Left lobe of liver (tissue), 2 donors: ENCODE measurements around the gene COQ3. TPM values are rescaled to one million over a fixed set of nuclear protein-coding genes. Genes with fewer than 3 reads are reported as not detected.
A peak's percentile ranks its signal among the peaks of the same experiment; 100 is the strongest.
"Not testable (repeated sequence)": the region's sequence is repeated elsewhere in the genome, so short reads cannot be mapped to it uniquely, and the experiment has no call there.

Experiments used
- ATAC-seq: fragments of 200-7000 bp; cut with Tn5 transposase; one replicate; pipeline ENCODE4 v1.9.1; 2020; ENCODE audit warnings: mild to moderate bottlenecking, moderate library complexity
- DNase-seq: peaks from one replicate; pipeline ENCODE4 v3.0.0-alpha.2; 2020; ENCODE audit warnings: low spot score
- total RNA-seq: library from RNA; stranded (reverse); gene quantifications from one replicate; pipeline ENCODE4 v1.2.1, GENCODE V29; 2021
- donor health status: DM: no; HTN: no; CAD: no; lungs with moderate emphysema.
- donor health status: DM: no; HTN: yes; CAD: no.

Gene COQ3
- total RNA-seq, 1 donor from 2014 or later = 7.5 TPM

DNA sequence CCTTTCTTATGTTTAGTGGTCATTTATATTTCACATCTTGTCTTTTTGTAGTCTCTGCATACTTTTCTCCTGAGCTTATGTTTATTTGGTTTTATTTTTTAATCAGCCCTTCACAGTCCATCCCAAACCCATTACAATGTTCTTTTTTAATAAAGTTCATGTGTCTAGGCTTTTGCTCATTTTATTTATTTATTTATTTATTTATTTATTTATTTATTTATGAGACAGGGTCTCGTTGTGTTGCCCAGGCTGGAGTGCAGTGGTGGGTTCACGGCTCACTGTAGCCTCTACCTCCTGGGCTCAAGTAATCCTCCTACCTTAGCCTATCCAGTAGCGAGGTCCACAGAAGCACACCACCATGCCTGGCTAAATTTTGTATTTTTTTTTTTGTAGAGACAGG, 3.1 kb downstream of the COQ3 start:
- no peak for DNase-seq

GRCh38 chr6:99384507-99384906, 9.5 kb downstream of the COQ3 start:
- ATAC-seq (no peak), DNase-seq (no peak)

More for the DNA sequence above, 3.1 kb downstream of the COQ3 start:
- no peak for ATAC-seq

DNA sequence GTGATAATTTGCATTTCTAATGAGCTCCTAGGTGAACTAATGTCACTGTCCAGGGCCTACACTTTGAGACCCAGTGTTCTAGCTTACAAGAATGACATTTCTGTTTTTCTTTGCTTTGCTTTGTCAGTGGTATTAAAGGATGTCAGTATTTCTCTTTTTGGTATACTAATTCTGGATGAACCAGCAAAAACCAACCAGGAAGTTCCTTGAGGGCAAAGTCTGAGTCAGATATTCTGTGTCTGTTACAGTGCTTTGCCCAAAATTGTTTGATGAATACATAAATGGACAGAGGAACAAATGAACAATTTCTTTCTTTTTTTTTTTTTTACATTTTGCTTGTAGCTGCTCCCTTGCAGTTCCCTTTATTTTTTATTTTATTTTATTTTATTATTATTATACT, 15.4 kb downstream of the COQ3 start:
- ATAC-seq (no peak), DNase-seq (no peak)

DNA sequence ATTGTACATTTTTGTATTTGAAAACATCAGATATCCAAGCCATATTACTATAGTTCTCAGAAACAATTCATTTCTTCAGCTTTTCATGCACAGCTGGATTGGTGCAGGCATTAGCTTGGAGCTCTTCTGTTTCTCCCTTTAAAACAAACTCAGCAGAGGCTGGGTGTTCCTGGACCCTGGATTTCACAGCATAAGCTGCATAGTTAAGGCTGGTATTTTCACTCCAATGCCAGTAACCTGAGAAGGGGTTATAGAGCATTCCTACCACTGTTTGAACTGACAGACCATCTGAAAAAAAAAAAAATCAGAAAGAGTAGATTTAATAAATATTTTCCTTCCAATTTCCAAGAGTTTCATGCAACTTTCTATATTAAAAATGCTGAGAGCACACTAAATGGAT, 24.5 kb downstream of the COQ3 start:
- ATAC-seq (no peak), DNase-seq (no peak)

GRCh38 chr6:99366852-99367251, 27.1 kb downstream of the COQ3 start:
- DNase-seq (no peak), ATAC-seq (no peak)

DNA sequence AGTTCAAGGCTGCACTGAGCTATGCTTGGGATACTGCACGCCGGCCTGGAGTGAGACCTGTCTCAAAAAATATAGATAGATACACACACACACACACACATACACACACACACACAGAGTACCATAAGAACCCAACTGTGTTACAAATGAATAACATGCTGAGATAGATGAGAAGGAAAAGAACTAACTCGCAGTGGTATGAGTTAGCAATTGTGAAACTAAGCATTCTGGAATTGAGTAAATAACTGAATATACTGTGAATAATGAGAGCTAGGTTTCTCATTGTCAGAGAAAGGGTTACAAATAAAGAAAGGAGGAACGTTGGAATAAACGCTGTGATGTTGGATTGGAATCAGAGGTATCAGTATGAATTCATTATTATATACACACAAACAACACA, 30.0 kb downstream of the COQ3 start:
- DNase-seq (no peak), ATAC-seq (no peak)

DNA sequence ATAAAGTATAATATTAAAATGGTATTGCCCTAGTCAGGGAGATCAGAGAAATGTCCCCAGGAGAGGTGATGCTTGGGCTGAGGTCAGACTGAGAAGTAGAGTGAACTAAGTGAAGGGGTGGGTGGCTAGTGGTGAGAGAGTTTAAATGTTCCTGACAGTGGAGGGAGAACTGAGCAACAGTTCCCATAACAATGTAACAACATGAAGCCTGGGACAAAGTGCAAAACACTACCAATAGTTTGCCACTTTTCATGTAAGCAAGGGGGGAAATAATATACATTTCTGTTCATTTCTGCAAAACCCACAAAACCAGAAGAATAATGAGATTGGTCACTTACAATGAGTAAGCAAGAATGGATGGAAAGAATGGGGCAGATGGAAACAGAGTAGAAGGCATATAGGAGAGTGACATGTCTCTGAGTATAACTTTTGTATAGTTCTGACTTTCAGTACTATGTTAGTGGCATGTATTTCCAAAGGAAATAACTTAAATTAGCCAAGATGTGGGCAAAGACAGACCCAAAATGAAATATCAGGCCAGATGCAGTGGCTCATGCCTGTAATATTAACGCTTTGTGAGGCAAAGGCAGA, 31.2 kb downstream of the COQ3 start:
- no peak for ATAC-seq
- DNase-seq = no peak

DNA sequence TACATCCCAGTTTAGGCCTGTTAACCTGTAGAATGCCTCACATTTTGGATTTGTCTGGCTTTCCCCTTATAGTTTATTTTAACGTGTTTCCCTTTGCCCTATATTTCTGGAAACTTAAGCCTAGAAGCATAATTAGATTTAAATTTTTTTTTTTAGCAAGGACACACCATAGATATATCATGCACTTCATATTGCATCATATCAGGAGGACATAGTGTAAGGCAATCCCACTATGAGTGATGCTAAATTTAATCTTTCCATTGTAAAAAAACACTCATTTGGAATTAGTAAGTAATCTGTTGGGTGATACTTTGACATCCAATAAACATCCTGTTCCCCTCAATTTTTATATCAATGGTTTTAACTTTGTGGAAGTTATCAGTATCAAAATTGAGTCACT, 34.2 kb downstream of the COQ3 start:
- DNase-seq (no peak), ATAC-seq (no peak)

GRCh38 chr6:99356641-99357040, 37.4 kb downstream of the COQ3 start:
- ATAC-seq (no peak), DNase-seq (no peak)

DNA sequence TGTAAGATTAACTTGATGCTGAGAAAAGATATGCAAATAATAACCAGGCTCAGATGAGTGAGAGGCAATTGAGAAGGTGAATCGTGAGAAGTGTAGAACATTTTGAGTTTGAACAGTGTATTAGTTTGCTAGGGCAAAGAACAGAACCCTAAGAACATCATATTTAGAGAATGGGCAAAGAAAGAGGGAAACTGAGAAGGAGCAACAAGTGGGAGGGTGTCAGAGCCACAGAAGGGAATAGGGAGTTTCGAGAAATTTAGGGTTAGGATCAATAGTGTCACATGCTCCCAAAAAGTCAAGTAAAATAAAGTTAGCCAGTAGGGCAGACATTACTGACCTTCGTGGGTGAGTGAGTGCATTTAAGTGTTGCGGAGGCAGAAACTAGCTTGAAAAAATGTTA, 39.0 kb downstream of the COQ3 start:
- ATAC-seq (no peak), DNase-seq (no peak)

- ATAC-seq (no peak), DNase-seq (no peak)
Observed at GRCh38 chr6:99353126-99353525, 40.9 kb downstream of the COQ3 start.

DNA sequence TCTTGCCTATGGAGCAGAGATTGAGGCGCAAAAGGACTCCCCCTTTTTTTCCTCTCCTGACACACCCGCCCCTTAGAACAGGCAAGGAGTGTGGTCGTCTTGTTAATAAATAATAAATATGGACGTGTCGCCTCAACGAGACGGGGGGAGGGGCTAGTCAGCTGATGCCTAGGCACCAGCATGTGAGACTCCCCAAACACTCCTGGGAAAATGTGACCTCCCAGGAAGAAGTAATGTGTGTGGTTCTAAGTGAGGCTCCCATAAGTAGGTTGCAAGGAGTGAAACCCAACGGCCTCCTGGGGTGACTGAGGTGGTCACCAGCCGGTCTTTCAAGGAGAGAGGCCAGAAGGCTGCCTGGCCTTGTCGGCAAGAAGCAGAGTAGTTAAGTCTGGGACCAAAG, 43.4 kb downstream of the COQ3 start:
- no peak for ATAC-seq
- no peak for DNase-seq

DNA sequence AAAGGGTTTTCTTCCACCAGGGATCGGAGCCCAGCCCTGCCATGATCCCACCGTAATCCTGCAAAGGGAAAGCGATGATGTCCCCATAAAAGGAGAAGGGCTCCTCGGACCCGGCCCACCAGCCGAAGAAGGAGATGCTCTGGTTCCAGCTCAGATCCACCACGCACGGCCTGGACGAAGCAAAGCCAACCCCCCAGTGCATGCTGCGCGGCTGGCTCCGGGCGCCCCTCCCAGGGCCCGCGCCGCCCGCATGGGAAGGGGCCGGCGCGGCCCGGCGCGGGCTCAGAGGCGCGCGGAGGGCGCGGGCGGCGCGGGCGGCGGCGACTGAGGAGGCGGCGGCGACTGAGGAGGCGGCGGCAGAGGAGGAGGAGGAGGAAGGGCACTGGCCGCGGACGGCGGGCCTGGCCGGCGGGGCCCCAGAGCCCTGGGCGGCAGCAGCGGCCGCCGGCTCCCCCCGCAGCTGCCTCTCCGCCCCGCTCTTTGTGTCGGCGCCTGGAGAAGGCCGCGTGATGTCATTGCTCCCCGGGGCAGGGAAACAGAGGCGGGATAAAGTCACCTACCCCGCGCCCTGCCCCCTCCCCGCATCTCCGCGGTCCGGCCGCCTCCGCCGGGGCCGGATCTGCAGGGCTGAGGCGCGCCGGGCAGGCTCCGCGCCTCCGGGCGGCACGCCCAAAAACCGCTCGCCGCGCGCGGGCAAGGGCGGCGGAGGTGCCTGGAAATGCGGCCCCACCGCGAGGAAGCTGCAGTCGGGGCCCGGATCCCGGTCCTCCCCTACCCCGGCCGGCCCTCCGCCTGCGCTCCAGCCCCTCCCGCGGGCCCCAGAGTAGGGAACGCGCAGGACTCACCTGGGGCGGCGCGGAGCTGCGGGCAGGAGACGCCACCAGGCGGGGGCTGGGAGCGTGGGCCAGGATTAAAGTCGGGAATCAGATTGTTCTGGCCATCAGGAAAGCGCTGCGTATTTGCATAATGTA, 44.5 kb downstream of the COQ3 start, which contains the start of gene FAXC:
TSS of gene FAXC (minus strand) at position 504 of the 971 bp plus-strand sequence. CDS start at position 202, 302 bp downstream.
- DNase-seq = peak; percentile 46
- ATAC-seq = peak; percentile 94

DNA sequence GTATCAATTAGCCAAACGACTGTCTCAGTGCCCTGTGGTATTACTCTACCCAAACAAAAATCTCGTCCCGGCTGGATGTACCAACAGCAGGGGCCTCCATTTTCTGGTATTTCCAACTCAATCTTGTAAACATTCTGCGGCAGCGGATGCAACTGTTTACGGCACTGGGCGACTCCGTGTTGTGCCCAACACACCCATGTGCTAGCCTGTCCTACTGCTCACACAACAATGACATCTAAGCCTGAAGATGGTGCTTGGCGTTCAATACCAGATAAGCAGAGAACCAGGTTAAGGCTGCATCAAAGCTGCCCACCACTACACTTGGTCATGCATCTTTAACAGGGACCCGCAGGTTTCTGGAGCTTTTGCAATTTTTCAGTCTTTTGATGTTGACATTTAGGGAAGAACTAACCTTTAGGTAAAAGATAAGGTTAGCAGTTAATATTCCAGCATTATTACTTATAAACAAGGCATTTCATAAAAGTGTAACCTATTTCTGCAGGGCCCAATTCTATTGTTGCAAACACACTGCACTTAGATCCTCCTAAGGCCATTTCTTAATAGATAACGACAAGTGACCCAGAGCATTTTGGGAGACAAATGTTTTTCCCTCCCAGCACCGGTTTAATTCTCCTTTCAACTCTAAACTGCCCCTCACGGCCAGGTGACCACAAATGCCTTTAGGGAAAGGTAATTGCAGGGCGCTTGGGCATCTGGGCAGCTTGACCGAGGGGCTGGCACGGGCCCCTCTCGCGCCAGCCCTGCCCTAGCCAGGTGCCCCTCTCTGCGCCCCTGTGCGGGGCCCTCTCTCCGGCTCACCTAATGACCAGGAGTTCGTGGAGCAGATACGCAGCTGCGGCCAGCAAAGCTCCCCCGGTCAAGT, 45.5 kb downstream of the COQ3 start:
- ATAC-seq (no peak), DNase-seq (no peak)

DNA sequence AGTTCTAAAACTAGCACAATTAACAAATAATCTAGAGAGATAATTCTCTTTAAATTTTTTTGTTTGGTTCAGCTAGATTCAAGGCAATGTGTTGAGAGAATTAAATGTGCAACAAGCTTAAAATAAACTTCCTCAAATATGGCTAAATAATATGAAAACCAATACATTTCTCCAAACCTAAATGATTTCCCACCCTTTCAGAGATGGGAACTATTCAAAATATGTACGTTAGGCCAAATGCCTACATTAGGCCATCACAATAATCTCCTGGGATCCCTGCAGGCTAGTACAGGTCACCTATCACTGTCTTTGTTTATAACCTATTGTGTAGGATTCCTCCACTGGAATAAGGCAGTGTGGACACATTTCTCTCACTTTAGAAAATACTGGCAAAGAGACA, 46.2 kb downstream of the COQ3 start:
- ATAC-seq (no peak), DNase-seq (no peak)

DNA sequence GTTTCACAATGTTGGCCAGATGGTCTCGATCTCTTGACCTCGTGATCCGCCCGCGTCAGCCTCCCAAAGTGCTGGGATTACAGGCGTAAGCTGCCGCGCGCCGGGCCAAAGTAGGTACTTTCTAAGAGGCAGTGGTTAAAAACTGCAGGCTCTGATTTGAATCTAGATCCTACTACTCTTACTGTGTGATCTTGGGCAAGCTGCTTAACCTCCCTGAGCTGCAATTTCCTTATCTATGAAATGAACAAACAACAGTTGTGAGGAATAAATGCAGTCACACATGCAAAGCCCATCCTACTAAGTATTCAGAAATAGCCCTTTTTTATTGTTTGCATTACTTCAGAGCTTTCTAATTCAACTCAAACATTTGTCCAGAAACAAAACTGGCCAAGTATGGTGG, 47.4 kb downstream of the COQ3 start:
- no peak for ATAC-seq
- no peak for DNase-seq

- ATAC-seq = no peak
- no peak for DNase-seq
Observed at GRCh38 chr6:99345164-99345563, 48.8 kb downstream of the COQ3 start.

DNA sequence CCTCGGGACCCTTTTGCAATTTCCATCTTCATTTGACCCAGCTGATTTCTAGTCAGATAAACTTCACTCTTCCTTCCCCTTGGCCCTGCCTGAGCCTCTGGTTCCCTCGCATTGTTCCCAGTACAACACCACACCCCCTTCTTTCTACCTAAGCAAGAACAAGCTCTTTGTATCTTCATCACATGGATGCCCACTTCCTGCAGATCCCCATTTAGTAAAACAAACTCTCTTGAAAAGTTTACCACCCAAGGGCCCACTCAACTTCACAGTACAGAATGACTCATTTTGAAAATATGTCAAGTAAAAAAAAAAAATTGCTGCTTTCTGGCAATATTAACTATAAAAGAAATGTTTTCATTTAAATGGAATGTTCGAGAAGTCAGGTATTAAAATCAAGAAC, 49.7 kb downstream of the COQ3 start:
- DNase-seq (no peak), ATAC-seq (no peak)

DNA sequence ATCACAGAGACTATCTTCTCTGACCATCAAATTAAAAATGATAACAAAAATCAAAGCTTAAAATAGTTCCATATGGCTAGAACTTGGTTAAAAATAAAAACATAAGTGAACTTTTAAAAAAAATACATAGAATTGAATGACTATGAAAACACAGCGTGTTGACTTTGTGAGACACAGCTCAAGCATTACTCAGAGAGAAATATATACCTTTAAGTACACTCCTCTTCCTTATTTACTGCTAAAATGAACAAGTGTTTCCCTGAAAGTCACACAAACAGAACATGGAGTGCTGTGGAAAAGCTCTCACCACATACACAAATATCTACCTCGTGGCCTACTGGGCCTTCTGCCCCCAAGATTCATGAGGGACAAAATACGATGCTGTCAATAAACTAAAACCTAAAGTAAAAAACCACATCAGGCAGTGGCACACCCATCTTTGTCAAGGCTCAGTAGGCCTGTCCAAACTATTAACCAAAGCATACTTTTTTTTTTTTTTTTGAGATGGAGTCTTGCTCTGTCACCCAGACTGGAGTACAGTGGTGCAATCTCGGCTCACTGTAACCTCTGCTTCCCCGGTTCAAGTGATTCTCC, 52.0 kb downstream of the COQ3 start:
- no peak for ATAC-seq
- no peak for DNase-seq

GRCh38 chr6:99338188-99338587, 55.8 kb downstream of the COQ3 start:
- DNase-seq (no peak), ATAC-seq (no peak)

DNA sequence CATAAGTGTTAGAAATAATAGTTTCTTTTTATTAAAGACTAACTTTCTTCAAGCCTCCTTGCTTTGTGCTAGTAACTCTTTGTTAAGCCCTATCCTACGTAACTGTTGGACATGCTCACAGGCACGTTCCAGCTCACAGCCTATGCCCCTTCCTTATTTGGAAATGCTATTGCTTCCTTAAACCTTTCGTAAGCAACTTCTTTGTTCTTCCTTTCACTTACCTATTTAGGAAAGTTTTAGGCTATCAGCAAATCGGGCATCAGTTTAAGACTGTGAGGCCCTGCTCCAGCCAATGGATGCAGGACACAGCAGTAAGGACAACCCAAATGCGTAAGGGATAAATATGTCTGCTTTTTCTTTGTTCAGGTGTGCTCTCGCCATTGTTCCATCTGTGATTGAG, 58.7 kb downstream of the COQ3 start:
- not testable (repeated sequence) for ATAC-seq, DNase-seq
